ENCODE results near the gene CYP1A2. TPM values are rescaled to one million over a fixed set of nuclear protein-coding genes. Genes with fewer than 3 reads are reported as not detected.
A peak's percentile ranks its signal among the peaks of the same experiment; 100 is the strongest.

Gene CYP1A2
- total RNA-seq, 2 experiments from 2014 or later, result not detected

DNA sequence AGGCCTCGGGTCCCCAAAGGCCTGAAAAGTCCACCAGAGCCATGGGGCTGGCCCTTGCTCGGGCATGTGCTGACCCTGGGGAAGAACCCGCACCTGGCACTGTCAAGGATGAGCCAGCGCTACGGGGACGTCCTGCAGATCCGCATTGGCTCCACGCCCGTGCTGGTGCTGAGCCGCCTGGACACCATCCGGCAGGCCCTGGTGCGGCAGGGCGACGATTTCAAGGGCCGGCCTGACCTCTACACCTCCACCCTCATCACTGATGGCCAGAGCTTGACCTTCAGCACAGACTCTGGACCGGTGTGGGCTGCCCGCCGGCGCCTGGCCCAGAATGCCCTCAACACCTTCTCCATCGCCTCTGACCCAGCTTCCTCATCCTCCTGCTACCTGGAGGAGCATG lies 1.2 kb downstream of the CYP1A2 start:
- Mint-ChIP-seq H3K27me3 (ENCODE audit: low read depth) (no peaks in the 10 kb centered on the region), H3K9me3 (no peaks in the 10 kb centered on the region), H3K36me3 (ENCODE audit: low read depth) (no peaks in the 10 kb centered on the region), H3K27ac (no peak overlapping the region), H3K4me3 (no peak overlapping the region), H3K4me1 (ENCODE audit: low read depth) (no peaks in the 10 kb centered on the region)
- intact Hi-C loops (cut with micrococcal nuclease), result no loop called here
- CTCF ChIA-PET, result no interaction called here
- no peak for DNase-seq

DNA sequence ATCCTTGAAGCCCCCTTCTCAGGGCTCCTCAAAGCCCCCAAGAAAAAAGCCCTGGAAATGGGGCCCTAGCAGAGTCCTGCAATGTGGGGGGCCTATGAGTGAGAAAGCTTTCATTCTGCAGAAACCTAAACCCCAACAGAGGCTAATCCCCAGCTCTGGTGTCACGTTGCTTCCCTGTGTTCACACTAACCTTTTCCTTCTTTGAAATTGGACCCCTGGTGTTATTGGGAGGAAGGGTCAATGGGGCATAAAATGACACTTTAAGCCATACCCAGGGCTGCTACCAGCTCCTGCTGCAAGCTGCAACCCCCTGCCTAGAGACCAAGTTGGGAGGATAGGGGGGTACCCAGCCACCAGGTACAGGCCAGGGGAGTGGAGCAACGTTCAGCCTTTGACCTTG lies 2.1 kb downstream of the CYP1A2 start:
- DNase-seq, result no peak
- H3K9me3 Mint-ChIP-seq, result no peaks in the 10 kb centered on the region
- no peaks in the 10 kb centered on the region for H3K4me1 Mint-ChIP-seq (ENCODE audit: low read depth)
- no peaks in the 10 kb centered on the region for H3K27me3 Mint-ChIP-seq (ENCODE audit: low read depth)
- H3K36me3 Mint-ChIP-seq (ENCODE audit: low read depth), result no peaks in the 10 kb centered on the region
- H3K4me3 Mint-ChIP-seq, result no peak overlapping the region
- no peak overlapping the region for H3K27ac Mint-ChIP-seq
- CTCF ChIA-PET, result no interaction called here
- intact Hi-C loops (cut with micrococcal nuclease), result no loop called here

DNA sequence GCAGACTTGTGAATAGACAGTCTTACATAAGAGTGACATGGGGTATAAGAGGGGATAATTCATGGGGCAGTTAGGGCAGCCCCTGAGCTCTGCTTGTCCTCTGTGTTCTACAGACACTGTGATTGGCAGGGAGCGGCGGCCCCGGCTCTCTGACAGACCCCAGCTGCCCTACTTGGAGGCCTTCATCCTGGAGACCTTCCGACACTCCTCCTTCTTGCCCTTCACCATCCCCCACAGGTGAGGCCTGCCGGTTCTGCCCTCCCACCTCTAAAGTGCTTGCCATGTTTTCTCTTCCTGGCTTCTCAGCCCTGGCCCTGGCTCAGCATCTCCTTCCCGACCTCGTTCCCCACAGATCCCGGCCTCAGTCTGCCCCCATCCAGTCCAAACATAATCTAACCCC lies 3.4 kb downstream of the CYP1A2 start:
- CTCF ChIA-PET, result no interaction called here
- H3K27ac Mint-ChIP-seq, result no peak overlapping the region

DNA sequence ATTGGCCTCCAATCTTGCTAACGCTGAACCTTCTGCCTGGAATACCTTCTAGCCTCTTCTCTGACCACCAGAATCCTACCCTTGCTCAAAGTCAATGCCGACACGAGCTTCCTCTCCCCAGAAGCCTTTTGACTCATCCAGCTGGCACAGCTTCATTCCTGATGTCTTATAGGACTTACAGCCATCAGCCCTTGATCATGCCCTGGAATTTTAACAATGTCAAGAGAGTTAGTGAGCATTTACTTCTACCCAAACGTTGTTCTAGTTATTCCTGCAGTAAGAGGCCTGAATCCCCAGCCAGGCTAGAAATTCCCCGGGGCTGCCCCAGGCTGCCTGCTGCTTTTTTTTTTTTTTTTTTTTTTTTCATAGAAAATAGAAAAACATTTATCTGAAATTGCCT lies 3.9 kb downstream of the CYP1A2 start:
- no peaks in the 10 kb centered on the region for H3K36me3 Mint-ChIP-seq (ENCODE audit: low read depth)
- no peak overlapping the region for H3K4me3 Mint-ChIP-seq
- H3K9me3 Mint-ChIP-seq, result no peaks in the 10 kb centered on the region
- no peaks in the 10 kb centered on the region for H3K4me1 Mint-ChIP-seq (ENCODE audit: low read depth)
- intact Hi-C loops (cut with micrococcal nuclease), result no loop called here
- H3K27ac Mint-ChIP-seq, result no peak overlapping the region
- no peaks in the 10 kb centered on the region for H3K27me3 Mint-ChIP-seq (ENCODE audit: low read depth)
- CTCF ChIA-PET, result no interaction called here
- no peak for DNase-seq

More for the DNA sequence above, 3.4 kb downstream of the CYP1A2 start:
- Mint-ChIP-seq H3K4me1 (ENCODE audit: low read depth) (no peaks in the 10 kb centered on the region), H3K9me3 (no peaks in the 10 kb centered on the region), H3K4me3 (no peak overlapping the region), H3K27me3 (ENCODE audit: low read depth) (no peaks in the 10 kb centered on the region), H3K36me3 (ENCODE audit: low read depth) (no peaks in the 10 kb centered on the region)
- intact Hi-C loops (cut with micrococcal nuclease), result no loop called here
- no peak for DNase-seq

DNA sequence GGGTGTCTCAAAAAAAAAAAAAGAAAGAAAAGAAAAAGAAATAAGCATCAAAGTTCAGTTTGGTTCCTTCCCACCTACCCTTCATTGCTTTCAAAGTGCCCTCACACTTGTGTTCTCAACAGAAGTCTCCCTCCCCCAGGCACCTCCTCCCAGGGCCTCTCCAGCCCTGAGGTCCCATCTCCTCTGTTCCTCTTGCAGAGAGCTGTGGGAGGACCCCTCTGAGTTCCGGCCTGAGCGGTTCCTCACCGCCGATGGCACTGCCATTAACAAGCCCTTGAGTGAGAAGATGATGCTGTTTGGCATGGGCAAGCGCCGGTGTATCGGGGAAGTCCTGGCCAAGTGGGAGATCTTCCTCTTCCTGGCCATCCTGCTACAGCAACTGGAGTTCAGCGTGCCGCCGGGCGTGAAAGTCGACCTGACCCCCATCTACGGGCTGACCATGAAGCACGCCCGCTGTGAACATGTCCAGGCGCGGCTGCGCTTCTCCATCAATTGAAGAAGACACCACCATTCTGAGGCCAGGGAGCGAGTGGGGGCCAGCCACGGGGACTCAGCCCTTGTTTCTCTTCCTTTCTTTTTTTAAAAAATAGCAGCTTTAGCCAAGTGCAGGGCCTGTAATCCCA lies 6.1 kb downstream of the CYP1A2 start:
- Mint-ChIP-seq H3K4me3 (no peak overlapping the region), H3K36me3 (ENCODE audit: low read depth) (no peaks in the 10 kb centered on the region), H3K27me3 (ENCODE audit: low read depth) (no peaks in the 10 kb centered on the region), H3K9me3 (no peaks in the 10 kb centered on the region), H3K27ac (no peak overlapping the region), H3K4me1 (ENCODE audit: low read depth) (no peaks in the 10 kb centered on the region)
- intact Hi-C loops (cut with micrococcal nuclease), result no loop called here
- CTCF ChIA-PET, result no interaction called here
- DNase-seq, result no peak

DNA sequence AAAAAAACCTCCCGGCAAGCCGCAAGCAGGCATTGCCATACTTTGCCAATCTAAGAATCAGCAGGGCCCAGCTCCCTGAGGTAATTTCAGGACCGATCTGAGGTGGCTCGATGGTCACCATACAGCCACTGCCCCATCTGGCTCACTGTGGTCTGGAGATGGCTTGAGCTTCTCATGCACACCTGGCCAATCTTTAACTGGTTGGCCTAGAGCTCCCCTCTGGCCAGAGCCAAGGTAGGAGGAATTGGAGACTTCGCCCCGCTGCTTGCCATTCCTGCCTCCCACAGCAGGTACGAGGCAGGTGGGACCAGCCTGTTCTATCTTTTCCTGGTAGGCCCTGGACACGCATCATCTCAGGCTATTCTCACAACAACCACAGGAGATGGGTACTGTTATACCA lies 10.1 kb downstream of the CYP1A2 start:
- no peaks in the 10 kb centered on the region for H3K4me1 Mint-ChIP-seq (ENCODE audit: low read depth)
- H3K9me3 Mint-ChIP-seq, result no peaks in the 10 kb centered on the region
- DNase-seq, result no peak
- no peaks in the 10 kb centered on the region for H3K36me3 Mint-ChIP-seq (ENCODE audit: low read depth)
- peaks cover 2% of the 10 kb centered on the region for H3K27me3 Mint-ChIP-seq (ENCODE audit: low read depth)
- CTCF ChIA-PET, result interaction anchor here (1.5 to 2.6 kb wide), 3 partner anchors 10 to 124 kb away, joined by 4 to 12 read pairs (median 10); no protein-coding TSS in a partner anchor
- intact Hi-C loops (cut with micrococcal nuclease), result no loop called here
- H3K27ac Mint-ChIP-seq, result no peak overlapping the region
- no peak overlapping the region for H3K4me3 Mint-ChIP-seq

DNA sequence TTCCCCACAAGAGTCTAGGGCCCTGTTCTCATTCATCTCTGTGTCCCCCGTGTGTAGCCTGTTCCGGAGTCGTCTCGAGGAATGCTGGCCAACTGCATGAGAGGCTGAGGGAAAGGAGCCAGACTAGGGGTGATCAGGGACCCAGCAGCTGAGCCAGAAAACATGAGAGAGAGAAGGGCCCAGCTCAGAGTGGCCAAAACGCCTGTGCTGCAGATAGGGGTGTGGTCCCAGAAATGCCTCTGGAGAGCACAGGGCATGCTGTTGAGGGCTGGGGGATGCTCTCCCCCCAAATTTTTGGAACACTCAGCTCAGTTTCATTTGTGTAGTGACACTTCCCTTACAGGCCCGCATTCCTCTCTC lies 14.1 kb downstream of the CYP1A2 start:
- Mint-ChIP-seq H3K9me3 (no peaks in the 10 kb centered on the region), H3K4me1 (ENCODE audit: low read depth) (no peaks in the 10 kb centered on the region), H3K4me3 (no peak overlapping the region), H3K36me3 (ENCODE audit: low read depth) (no peaks in the 10 kb centered on the region), H3K27ac (no peak overlapping the region), H3K27me3 (ENCODE audit: low read depth) (peaks cover 2% of the 10 kb centered on the region)
- intact Hi-C loops (cut with micrococcal nuclease), result no loop called here
- CTCF ChIA-PET, result interaction anchor here (0.8 to 1.7 kb wide), 3 partner anchors 12 to 128 kb away, joined by 3 to 8 read pairs (median 3); no protein-coding TSS in a partner anchor
- no peak for DNase-seq

DNA sequence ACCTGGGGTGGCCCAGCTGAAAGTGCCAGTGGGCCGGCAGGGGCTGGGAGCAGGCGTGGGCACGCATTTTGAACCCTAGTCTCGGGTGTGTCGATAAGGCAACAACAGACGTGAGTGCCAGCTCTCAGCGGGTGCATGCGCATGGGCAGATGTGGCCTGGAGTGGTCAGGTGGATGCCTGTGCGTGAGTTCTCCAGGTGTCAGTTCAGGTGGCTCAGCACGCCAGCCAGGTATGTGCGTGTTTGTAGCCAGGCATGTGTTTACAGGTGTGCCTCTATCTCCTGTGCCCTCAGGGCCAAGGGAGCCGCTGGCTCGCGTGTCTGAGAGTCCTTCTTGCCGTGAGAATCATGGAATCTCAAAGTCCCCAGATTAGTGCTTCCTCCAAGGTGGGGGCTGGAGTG lies 14.8 kb downstream of the CYP1A2 start:
- CTCF ChIA-PET, result interaction anchor here (1.5 to 1.7 kb wide), 2 partner anchors 12 to 128 kb away, joined by 3 to 8 read pairs; no protein-coding TSS in a partner anchor
- intact Hi-C loops (cut with micrococcal nuclease), result no loop called here
- H3K36me3 Mint-ChIP-seq (ENCODE audit: low read depth), result no peaks in the 10 kb centered on the region

DNA sequence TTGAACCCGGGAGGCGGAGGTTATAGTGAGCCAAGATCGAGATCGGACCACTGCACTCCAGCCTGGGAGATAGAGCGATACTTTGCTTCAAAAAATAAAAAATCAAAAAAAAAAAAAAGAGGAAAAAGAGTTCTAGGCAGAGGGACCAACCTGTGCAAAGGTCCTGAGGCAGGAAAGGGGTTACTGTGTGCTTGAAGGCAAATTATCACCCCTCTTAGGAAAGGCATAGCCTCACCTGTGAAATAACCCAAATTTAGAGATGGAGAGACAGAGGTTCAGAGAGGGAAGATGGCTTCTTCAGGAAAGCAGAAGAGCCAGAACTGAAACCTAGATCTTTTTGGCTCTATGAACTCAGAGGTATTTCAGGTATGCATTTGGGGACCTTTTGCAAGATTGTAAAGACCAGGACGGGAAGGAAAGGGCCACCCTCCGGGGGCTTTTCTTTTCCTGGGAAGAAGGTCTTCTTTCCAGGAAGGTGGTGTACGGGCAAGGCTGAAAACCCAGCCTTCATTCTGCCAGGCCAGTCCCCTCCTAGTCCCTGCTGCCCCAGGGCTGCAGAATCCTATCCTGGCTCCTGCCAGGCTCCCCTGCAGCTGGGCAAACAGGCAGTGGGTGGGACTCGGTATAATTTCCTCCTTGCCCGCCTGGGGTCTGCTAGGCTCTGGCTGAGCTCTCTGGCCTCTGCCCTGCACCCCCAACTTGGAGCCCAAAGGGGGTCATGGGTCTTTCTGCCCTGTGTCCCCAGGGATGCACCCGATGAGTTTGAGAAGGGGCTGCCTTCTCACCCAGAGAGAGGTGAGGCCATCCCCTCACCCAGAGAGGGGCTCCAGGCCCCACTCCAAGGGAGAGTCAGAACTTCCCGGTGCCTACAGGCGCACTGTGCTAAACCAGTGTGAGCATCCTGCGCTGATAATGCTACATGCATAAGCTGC lies 18.8 kb downstream of the CYP1A2 start:
- DNase-seq, result no peak
- H3K4me3 Mint-ChIP-seq, result no peak overlapping the region
- H3K36me3 Mint-ChIP-seq (ENCODE audit: low read depth), result no peaks in the 10 kb centered on the region
- intact Hi-C loops (cut with micrococcal nuclease), result no loop called here
- H3K4me1 Mint-ChIP-seq (ENCODE audit: low read depth), result peaks cover 16% of the 10 kb centered on the region
- H3K27ac Mint-ChIP-seq, result no peak overlapping the region
- peaks cover 2% of the 10 kb centered on the region for H3K27me3 Mint-ChIP-seq (ENCODE audit: low read depth)
- H3K9me3 Mint-ChIP-seq, result no peaks in the 10 kb centered on the region
- CTCF ChIA-PET, result interaction anchor here (0.7 to 26.8 kb wide), 16 partner anchors 8 to 396 kb away, joined by 3 to 1193 read pairs (median 12); partner anchors contain the start of genes CLK3, CSK and CYP1A1

More for the DNA sequence above, 14.8 kb downstream of the CYP1A2 start:
- DNase-seq, result no peak
- Mint-ChIP-seq H3K27me3 (ENCODE audit: low read depth) (peaks cover 2% of the 10 kb centered on the region), H3K4me3 (no peak overlapping the region), H3K27ac (no peak overlapping the region), H3K9me3 (no peaks in the 10 kb centered on the region), H3K4me1 (ENCODE audit: low read depth) (no peaks in the 10 kb centered on the region)

DNA sequence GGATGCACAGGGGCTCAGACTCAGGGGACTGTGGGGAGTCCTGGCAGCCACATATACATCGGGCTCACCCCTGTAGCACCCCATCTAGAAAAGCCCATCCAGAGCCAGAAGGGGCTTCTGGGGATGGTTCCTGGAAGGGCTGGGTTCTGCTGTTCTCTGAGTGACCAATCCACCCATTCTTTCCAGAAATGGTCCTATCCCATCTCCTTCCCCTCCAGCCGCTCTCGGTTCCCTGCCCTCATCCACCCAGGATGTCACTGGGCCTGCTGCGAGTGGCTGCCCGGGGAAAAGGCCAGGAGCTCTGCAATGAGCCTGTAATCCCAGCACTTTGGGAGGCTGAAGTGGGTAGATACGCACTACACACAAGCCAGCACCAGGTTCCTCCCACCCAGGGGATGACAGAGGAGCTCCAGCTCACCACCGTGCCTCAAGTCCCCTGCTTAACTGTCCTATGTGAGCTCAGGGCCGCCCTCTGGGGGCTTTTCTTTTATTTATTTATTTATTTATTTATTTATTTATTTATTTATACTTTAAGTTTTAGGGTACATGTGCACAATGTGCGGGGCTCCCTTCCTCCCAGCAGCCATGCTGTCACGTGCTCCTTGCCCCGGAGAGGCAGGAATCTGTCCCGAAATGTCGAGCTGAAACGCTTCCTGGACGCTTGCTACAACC lies 19.6 kb downstream of the CYP1A2 start:
- intact Hi-C loops (cut with micrococcal nuclease), result no loop called here
- no peaks in the 10 kb centered on the region for H3K27me3 Mint-ChIP-seq (ENCODE audit: low read depth)
- H3K4me3 Mint-ChIP-seq, result no peak overlapping the region
- H3K36me3 Mint-ChIP-seq (ENCODE audit: low read depth), result no peaks in the 10 kb centered on the region
- CTCF ChIA-PET, result interaction anchor here (0.7 to 26.8 kb wide), 26 partner anchors 8 to 397 kb away, joined by 3 to 1193 read pairs (median 6); partner anchors contain the start of genes CLK3, CSK and CYP1A1
- H3K9me3 Mint-ChIP-seq, result no peaks in the 10 kb centered on the region
- DNase-seq, result no peak
- H3K27ac Mint-ChIP-seq, result no peak overlapping the region
- H3K4me1 Mint-ChIP-seq (ENCODE audit: low read depth), result peaks cover 18% of the 10 kb centered on the region

DNA sequence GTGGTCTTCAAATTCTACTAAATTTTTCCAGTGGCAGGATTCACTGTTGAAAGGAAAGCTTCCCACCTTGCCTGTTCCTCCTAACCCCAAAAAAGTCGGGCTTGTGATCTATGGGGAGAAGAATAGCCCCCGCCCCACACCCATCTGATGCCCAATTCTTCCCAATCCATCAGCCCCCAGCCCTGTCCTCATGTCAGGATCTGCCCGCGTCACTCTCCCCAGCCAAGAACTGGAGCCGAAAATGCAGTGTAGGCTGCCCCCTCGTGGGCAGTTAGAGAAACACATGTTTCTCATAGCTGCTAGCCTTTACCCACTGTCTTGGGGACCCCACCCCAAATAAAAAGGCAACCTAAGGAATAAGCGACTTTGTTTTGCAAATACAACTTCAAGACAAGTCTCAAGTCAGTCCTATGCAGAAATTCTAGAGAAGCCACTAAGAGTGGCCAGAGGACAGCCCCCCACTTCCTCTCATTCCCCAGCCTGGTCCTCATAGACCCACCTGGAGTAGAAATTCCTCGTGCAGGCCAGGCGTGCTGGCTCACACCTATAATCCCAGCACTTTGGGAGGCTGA lies 20.2 kb downstream of the CYP1A2 start:
- Mint-ChIP-seq H3K27me3 (ENCODE audit: low read depth) (no peaks in the 10 kb centered on the region), H3K27ac (peak overlapping the region; percentile 25), H3K4me3 (no peak overlapping the region), H3K4me1 (ENCODE audit: low read depth) (peaks cover 24% of the 10 kb centered on the region), H3K36me3 (ENCODE audit: low read depth) (no peaks in the 10 kb centered on the region), H3K9me3 (no peaks in the 10 kb centered on the region)
- intact Hi-C loops (cut with micrococcal nuclease), result loop anchor here (1.0 kb wide), 2 partner anchors 134 to 395 kb away; no protein-coding TSS in a partner anchor
- DNase-seq, result peak; percentile 80
- CTCF ChIA-PET, result interaction anchor here (0.6 to 26.8 kb wide), 29 partner anchors 9 to 894 kb away, joined by 3 to 1193 read pairs (median 5); partner anchors contain the start of genes CLK3, CSK, CYP1A1 and SCAMP2

All from activated naive CD4-positive, alpha-beta T cell treated with anti-CD3 and anti-CD28 coated beads for 36 hours (primary cell).